ENCODE data around the gene COL6A3.
A peak's percentile ranks its signal among the peaks of the same experiment; 100 is the strongest.

COL6A3 gene

GRCh38 chr2:237299906-237300305, 114.1 kb downstream of the COL6A3 start (continued):
- TF ChIP-seq SP7 (tag by site-specific recombination; IDR thresholded peaks at IDR 0.05): peak; percentile 53; the same call in 1 of the 2 replicates
- TF ChIP-seq ZFP37 (tag by site-specific recombination; IDR thresholded peaks at IDR 0.05): no peak
- no peak for TF ChIP-seq ZNF37A (tag by site-specific recombination; IDR thresholded peaks at IDR 0.05)
- no peak for TF ChIP-seq IKZF3 (tag by site-specific recombination; IDR thresholded peaks at IDR 0.05)
- no peak for TF ChIP-seq REPIN1 (tag by site-specific recombination; IDR thresholded peaks at IDR 0.05; ENCODE audit: low read depth)
- TF ChIP-seq EGR2 (tag by site-specific recombination; IDR thresholded peaks at IDR 0.05; ENCODE audit: low read depth): no peak
- no peak for TF ChIP-seq ZNF398 (tag by site-specific recombination; IDR thresholded peaks at IDR 0.05)
- no peak for TF ChIP-seq ZNF585B (tag by site-specific recombination; IDR thresholded peaks at IDR 0.05)
- peak; percentile 61; the same call in 1 of the 2 replicates for TF ChIP-seq TCF7L2 (IDR thresholded peaks at IDR 0.05; ENCODE audit: borderline replicate concordance, low read depth, low read length)
- no peak for TF ChIP-seq KLF7 (tag by site-specific recombination; IDR thresholded peaks at IDR 0.05; ENCODE audit: borderline replicate concordance)
- TF ChIP-seq ZNF645 (tag by site-specific recombination; IDR thresholded peaks at IDR 0.05): no peak
- no peak for TF ChIP-seq SP3 (tag by site-specific recombination; IDR thresholded peaks at IDR 0.05)
- TF ChIP-seq ZNF24 (tag by site-specific recombination; IDR thresholded peaks at IDR 0.05): no peak
- no peak for TF ChIP-seq PATZ1 (tag by site-specific recombination; IDR thresholded peaks at IDR 0.05)
- no peak for TF ChIP-seq ZNF488 (tag by site-specific recombination; IDR thresholded peaks at IDR 0.05)
- no peak for TF ChIP-seq ZNF23 (tag by site-specific recombination; IDR thresholded peaks at IDR 0.05; ENCODE audit: borderline replicate concordance)
- TF ChIP-seq KLF9 (tag by site-specific recombination; IDR thresholded peaks at IDR 0.05; ENCODE audit: low read depth): no peak
- no peak for TF ChIP-seq ZEB2 (tag by site-specific recombination; IDR thresholded peaks at IDR 0.05)
- TF ChIP-seq ZNF670 (tag by site-specific recombination; IDR thresholded peaks at IDR 0.05; ENCODE audit: low read depth): no peak
- no peak for TF ChIP-seq ZNF549 (tag by site-specific recombination; IDR thresholded peaks at IDR 0.05)
- no peak for TF ChIP-seq ZNF423 (tag by site-specific recombination; IDR thresholded peaks at IDR 0.05)
- TF ChIP-seq SCRT2 (tag by site-specific recombination; IDR thresholded peaks at IDR 0.05): peak; percentile 71
- TF ChIP-seq ZNF629 (tag by site-specific recombination; IDR thresholded peaks at IDR 0.05): peak; percentile 39; the same call in 1 of the 2 replicates
